ENCODE measurements around the gene SCAF1.

SCAF1 gene, protein sequence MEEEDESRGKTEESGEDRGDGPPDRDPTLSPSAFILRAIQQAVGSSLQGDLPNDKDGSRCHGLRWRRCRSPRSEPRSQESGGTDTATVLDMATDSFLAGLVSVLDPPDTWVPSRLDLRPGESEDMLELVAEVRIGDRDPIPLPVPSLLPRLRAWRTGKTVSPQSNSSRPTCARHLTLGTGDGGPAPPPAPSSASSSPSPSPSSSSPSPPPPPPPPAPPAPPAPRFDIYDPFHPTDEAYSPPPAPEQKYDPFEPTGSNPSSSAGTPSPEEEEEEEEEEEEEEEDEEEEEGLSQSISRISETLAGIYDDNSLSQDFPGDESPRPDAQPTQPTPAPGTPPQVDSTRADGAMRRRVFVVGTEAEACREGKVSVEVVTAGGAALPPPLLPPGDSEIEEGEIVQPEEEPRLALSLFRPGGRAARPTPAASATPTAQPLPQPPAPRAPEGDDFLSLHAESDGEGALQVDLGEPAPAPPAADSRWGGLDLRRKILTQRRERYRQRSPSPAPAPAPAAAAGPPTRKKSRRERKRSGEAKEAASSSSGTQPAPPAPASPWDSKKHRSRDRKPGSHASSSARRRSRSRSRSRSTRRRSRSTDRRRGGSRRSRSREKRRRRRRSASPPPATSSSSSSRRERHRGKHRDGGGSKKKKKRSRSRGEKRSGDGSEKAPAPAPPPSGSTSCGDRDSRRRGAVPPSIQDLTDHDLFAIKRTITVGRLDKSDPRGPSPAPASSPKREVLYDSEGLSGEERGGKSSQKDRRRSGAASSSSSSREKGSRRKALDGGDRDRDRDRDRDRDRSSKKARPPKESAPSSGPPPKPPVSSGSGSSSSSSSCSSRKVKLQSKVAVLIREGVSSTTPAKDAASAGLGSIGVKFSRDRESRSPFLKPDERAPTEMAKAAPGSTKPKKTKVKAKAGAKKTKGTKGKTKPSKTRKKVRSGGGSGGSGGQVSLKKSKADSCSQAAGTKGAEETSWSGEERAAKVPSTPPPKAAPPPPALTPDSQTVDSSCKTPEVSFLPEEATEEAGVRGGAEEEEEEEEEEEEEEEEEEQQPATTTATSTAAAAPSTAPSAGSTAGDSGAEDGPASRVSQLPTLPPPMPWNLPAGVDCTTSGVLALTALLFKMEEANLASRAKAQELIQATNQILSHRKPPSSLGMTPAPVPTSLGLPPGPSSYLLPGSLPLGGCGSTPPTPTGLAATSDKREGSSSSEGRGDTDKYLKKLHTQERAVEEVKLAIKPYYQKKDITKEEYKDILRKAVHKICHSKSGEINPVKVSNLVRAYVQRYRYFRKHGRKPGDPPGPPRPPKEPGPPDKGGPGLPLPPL

DNA sequence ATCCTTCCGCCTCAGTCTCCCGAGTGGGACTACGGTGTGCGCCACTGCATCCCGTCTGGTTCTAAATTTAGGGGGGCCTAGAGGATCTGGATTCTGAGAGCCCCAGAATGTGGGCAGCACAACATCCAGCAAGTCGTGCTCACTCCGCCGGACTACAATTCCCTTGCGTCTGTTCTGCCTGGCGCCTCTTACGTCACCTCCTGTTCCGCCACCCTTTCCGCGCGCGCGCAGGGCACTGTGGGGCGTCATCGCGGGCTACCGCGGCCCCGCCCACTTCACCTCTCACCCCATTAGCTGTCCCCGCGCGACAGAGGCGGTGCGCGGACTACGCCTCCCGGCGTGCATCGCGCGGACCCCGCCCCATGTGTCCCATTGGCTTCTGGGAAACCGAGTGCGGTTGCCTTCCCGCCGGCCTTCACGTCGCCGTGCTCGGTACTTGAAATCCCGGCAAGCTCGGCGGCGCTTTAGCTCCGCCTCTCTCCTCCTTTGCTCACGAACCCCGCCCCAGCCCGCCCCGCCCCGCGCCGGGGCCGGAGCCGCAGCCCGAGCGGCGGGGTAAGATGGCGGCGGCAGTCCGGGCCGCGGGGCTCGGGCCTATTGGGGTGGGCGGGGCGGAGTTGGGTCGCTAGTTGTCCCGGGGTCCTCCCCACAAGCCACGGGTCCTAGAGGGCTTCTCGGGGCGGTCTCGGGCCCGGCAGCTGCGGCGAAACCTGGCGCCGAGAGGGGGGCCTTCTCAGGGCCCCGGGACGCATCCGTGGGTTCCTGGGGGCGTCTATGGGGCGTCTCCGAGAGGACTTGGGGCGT lies at the start of gene SCAF1:
SCAF1 (plus strand) TSS at position 522 of the 804 bp plus-strand sequence. CDS start 2,818 bp downstream, outside the sequence.
- DNase-seq (ENCODE audit: low read depth), result peak; percentile 97

DNA sequence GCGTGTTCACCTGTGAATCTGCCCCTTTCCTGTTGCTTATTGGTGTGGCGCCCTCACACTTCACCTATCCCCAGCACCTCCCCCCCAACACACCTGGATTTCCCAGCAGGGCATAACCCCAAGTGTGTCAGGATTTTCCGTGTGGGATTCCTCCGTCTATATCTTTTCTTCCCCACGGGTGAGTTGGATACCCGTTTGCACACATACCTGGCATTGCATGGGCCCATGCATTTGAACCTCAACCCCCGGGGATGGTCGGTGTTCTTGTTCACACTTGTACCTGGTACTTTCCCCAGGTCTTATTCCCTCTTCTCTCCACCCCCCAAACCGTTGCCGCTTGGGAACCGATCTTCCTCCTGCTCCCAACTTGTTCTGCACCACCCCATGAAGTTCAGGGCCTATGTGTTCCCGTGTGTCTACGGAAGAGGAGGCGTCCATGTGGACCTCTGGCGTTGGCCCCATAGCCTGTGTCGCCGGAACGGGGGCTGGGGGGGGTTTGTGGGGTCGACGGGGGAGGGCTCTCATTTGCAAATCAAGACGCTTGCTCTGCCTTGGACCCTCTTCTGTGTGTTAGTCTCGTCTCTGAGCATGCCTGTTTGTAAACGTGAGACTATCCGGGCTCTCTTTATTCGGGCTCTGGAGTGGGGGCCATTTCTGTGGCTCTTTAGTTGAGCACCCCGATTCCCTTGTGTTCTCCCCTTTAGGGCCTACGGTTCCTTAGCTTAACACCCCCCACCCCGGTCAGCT lies 49.4 kb upstream of the SCAF1 start:
- DNase-seq (ENCODE audit: low read depth), result no peak

DNA sequence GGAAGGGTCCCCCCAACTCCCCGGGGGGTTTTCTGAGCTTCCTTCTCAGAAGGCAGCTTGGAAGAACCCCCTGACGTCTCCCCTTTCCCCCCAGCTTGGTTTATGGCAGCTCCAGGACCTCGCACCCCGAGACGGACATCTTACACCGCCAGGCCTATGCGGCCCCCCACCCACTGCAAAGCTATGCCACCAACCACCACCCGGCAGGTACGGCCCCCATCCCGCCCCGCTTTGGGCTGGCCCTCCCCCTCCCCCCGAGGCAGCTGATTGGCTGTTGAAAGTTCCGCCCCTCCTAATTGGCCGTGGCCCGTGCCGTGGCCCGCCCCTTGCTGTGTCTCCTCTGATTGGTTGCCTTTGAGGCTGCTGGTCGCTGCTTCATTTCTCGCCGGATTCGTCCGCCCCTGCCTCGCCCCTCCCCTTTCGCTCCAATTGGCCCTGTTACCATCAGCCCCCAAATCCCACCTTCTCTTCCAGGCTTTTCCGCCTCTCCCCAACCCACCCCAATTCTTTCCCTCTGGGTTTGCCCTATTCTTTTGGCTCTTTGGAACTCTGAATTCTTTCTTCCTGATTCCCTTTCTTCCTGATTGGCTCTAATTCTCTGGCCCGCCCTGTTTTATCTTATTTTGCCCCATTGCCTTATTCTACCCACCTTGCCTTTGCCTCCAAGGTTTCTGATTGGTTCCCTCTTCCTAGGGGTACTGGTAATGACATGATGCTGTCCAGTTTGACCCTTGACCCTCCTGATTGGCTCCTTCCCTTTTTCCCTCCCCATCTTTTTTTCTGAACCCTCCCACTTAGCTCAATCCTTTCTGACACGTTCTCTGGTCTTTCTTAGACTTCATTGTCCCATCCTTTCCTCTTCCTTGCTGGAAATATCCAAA lies 48.5 kb upstream of the SCAF1 start:
- peak; percentile 67 for DNase-seq (ENCODE audit: low read depth)

DNA sequence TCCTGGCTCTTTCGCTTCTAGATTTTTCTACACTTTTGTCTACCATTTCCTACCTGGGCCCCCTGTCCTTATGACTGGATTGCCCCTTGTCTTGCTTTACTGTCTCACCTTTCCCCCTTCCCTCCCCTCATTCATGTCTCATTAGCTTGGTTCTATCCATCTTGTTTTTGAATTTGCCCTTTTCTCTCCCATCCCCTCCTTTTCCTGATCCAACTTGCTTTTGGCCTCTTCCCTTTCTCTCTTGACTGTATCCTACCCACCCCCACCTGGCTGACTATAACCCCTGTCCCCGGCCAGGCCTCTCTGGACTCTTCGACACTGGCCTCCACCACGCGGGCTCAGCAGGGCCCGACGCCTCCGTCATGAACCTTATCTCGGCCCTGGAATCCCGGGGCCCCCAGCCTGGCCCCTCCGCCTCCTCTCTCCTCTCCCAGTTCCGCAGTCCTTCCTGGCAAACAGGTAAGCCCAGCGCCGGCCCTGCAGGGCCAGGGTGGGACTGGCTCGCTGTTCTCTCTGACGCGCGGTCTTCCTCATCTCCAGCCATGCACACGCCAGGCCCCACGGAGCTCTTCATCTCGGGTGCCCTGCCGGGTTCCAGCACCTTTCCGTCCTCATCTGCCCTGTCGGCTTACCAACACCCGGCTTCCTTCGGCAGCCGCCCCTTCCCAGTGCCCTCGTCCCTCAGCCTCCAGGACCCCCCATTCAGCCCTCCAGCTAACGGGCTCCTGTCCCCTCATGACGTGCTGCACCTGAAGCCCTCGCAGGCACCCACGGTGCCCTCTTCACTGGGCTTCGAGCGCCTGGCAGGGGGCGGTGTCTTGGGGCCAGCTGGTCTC lies 47.6 kb upstream of the SCAF1 start:
- DNase-seq (ENCODE audit: low read depth), result no peak

DNA sequence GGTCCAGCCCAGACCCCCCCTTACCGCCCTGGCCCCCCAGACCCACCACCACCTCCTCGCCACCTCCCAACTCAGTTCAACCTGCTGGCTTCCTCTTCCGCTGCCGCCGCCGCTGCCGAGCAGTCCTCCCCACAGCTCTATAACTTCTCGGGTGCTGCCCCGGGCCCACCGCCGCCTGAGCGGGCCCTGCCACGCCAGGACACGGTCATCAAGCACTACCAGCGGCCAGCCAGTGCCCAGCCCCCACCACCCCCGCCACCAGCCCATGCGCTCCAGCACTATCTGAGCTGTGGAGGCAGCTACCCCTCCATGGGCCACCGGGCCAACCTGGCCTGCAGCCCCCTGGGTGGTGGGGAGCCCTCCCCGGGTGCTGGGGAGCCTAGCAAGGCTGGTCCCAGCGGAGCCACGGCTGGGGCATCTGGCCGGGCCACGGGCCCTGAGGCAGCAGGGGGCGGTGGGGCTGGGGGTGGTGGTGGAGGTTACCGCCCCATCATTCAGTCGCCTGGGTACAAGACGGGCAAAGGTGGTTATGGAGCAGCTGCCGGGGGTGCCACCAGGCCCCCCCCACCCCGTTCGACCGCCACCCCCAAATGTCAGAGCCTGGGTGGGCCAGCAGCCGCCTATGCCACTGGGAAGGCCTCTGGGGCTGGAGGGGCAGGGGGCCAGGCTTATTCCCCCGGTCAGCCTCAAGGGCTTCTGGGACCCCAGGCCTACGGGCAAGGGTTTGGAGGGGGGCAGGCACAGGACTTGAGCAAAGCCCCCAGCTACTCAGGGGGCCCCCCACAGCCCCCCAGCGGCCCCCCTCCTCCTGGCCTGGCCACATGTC lies 46.8 kb upstream of the SCAF1 start:
- DNase-seq (ENCODE audit: low read depth), result no peak

DNA sequence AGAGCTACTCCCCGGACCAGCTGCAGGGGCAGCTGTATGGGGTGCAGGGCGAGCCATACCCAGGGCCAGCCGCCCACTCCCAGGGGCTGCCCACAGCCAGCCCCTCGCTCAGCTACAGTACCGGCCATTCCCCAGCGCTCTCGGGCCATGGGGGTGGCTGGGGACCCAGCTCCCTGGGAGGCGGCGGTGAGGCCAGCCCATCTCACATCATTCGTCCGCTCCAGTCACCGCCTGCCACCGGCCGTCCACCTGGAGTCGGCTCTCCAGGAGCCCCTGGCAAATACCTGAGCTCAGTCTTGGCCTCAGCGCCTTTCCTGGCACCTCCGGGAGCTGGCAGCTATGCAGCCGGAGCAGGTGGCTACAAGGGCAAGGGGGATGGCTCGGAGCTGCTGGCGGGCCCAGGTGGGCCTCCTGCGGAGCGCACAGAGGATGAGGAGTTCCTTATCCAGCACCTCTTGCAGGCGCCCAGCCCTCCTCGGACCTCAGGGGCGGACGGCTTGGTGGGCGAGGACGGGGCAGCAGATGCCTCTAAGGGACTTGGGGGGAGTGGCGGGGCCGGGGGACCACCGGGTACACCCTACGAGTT lies 46.1 kb upstream of the SCAF1 start:
- no peak for DNase-seq (ENCODE audit: low read depth)

DNA sequence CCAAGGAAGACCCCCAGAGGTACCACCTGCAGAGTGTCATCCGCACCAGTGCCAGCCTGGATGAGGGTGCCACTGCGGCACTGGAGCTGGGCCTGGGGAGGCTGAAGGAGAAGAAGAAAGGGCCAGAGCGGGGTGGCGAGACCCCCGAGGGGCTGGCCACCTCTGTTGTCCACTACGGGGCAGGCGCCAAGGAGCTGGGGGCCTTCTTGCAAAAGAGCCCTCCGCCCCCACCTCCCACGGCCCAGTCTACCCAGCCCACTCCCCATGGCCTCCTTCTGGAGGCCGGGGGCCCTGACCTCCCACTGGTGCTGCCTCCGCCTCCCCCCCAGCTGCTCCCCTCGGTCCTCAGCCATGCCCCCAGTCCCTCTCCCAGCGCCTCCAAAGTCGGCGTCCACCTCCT lies 45.6 kb upstream of the SCAF1 start:
- no peak for DNase-seq (ENCODE audit: low read depth)

DNA sequence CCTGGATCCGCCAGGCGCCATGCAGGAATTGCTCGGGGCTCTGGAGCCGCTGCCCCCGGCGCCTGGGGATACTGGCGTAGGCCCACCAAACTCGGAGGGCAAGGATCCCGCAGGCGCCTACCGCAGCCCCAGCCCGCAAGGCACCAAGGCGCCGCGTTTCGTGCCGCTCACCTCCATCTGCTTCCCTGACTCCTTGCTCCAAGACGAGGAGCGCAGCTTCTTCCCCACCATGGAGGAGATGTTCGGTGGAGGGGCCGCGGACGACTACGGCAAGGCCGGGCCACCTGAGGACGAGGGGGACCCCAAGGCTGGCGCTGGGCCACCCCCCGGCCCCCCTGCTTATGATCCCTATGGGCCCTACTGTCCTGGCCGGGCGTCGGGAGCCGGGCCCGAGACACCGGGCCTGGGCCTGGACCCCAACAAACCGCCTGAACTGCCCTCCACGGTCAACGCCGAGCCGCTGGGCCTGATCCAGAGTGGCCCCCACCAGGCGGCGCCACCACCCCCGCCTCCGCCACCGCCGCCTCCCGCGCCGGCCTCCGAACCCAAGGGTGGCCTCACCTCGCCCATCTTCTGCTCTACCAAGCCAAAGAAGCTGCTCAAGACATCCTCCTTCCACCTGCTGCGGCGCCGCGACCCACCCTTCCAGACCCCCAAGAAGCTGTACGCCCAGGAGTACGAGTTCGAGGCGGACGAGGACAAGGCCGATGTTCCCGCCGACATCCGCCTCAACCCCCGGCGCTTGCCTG lies 44.9 kb upstream of the SCAF1 start:
- no peak for DNase-seq (ENCODE audit: low read depth)

DNA sequence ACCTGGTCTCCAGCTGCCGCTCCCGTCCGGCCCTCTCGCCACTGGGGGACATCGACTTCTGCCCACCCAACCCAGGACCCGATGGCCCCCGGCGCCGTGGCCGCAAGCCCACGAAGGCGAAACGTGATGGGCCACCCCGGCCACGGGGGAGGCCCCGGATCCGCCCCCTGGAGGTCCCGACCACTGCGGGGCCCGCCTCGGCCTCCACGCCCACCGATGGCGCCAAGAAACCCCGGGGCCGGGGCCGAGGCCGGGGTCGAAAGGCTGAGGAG lies 44.4 kb upstream of the SCAF1 start:
- no peak for DNase-seq (ENCODE audit: low read depth)

DNA sequence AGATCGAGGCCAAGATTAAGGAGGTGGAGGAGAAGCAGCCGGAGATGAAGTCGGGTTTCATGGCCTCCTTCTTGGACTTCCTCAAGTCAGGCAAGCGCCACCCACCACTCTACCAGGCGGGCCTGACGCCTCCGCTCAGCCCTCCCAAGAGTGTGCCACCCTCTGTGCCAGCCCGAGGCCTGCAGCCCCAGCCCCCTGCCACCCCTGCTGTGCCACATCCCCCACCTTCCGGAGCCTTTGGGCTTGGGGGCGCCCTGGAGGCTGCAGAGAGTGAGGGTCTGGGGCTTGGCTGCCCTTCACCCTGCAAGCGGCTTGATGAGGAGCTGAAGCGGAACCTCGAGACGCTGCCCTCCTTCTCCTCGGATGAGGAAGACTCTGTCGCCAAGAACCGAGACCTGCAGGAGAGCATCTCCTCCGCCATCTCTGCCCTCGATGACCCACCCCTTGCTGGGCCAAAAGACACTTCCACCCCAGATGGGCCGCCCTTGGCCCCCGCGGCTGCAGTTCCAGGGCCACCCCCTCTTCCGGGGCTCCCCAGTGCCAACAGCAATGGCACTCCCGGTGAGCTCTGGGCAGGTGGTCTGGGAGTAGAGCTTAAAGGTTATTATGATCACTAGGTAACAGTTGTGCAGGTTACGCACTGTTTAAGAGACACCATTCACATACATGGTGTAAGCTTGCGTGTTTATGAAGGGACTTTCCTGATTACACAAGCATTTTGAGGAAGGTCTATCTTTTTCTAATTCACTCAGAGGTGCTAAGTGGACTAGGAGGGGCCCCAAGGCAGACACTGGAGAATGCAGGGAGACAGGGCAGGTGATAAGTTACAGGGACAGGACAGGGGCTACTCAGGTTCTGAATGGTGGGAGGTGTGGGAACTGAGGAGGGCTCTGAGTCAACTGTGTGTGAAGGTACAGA lies 42.4 kb upstream of the SCAF1 start:
- no peak for DNase-seq (ENCODE audit: low read depth)

DNA sequence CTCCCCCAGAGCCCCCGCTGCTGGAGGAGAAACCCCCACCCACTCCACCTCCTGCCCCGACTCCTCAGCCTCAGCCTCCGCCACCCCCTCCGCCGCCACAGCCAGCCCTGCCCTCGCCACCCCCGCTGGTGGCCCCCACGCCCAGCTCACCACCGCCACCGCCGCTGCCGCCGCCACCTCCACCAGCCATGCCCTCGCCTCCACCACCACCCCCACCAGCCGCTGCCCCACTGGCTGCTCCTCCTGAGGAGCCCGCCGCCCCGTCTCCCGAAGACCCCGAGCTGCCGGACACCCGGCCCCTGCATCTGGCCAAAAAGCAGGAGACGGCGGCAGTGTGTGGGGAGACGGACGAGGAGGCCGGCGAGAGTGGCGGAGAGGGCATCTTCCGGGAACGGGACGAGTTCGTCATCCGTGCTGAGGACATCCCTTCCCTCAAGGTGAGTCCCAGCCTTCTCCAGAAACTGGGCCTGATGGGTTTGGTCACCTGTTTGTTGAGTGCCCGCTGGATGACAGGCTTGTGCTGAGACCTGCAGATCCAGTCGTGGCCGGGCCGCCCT lies 40.4 kb upstream of the SCAF1 start:
- no peak for DNase-seq (ENCODE audit: low read depth)

DNA sequence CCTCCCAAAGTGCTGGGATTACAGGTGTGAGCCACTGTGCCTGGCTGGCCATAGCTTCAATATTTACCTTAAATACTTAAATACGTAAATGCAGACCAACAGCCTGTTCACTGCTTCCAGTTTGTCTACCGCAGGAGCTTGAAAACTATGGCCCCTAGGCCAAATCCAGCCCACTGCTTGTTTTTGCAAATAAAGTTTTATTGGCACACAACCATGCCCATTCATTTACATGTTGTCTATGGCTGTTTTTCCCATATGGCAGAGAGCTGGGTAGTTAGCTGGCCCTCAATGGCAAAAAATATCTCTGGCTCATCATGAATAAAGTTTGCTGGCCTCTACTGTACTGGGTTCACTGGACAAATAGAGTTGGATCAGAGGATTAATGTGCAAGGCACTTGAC lies 39.2 kb upstream of the SCAF1 start:
- no peak for DNase-seq (ENCODE audit: low read depth)

DNA sequence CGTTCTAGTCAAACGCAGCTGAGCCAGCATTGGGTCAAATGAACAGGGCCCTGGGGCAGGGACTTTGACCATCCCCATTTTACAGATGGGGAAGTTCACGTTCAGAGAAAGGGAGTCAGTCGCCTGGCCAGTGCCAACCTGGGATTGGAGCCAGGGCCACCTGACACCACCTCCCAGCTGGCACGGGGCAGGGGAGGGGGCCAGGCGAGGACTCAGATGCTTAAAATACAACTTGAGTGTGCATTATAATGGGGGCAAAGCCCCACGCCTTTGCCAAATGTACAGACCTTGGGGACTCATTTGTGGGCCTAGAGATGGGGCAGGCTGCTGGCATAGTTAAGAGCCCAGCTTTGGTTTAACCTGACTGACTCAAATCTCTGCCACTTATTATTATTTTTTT lies 36.4 kb upstream of the SCAF1 start:
- DNase-seq (ENCODE audit: low read depth), result no peak

DNA sequence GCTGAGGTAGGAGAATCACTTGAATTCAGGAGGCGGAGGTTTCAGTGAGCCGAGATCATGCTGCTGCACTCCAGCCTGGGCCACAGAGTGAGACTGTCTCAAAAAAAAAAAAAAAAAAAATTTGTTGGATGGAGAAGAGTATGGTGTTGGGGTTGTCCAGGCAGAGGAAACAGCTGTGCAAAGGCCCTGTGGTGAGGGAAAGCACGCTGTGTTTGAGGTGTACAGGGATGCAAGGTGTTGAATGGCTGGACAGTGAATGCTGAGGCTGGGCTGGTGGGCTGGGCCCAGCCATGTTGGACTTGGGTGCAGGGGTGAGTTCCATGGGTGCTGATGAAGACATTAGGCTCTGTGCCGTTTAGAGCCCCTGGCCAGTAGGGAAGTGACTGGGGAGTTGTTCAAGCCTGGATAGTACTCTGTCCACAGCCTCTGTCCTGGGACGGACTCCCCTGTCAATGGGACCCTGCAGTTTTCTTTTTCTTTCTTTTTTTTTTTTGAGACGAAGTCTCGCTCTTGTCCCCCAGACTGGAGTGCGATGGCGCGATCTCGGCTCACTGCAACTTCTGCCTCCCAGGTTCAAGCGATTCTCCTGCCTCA lies 32.4 kb upstream of the SCAF1 start:
- DNase-seq (ENCODE audit: low read depth), result no peak

DNA sequence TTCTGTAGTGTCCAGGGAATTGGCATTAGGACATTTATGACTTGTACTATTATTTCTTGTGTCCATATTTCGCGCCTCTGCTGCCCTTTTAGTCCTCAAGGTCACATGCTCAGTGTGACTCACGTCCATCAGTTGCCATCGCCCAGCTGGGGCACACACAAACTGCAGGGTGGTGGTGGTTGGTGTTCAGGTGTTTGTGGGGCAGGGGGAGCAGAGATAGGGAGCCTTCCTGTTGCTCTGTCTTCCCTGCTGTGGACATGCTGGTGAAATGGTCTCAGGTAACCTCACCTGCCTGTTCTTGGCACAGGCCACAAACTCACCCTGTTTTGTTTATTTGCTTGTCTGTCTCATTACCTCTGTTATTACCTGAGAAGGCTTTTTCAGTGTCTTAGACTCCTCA lies 28.6 kb upstream of the SCAF1 start:
- DNase-seq (ENCODE audit: low read depth), result no peak
